Right cardiac atrium (tissue), 5 donors: ENCODE results near the gene TOMM40L. TPM values are rescaled to one million over a fixed set of nuclear protein-coding genes. Genes with fewer than 3 reads are reported as not detected.

Experiments
- ATAC-seq, 2 donors: fragments of 200-7000 bp; cut with Tn5 transposase; one replicate each; pipeline versions ENCODE4 v1.8.0 to v1.9.1; 2020; ENCODE audit warnings: moderate library complexity in 2 of 2, mild to moderate bottlenecking in 1 of 2
- DNase-seq, 3 donors: peaks; one replicate each; pipeline ENCODE4 v3.0.0-alpha.2; 2020
- H3K27ac ChIP-seq: one replicate; pipeline ENCODE4 v1.5.1; 2013; ENCODE audit warnings: mild to moderate bottlenecking, low read length, control low read depth, moderate library complexity
- H3K27me3 ChIP-seq: one replicate; pipeline ENCODE4 v1.6.1; 2013; ENCODE audit not compliant: control insufficient read depth, insufficient read depth
- H3K4me1 ChIP-seq: one replicate; pipeline ENCODE4 v1.6.1; 2013; ENCODE audit warnings: low read length; ENCODE audit not compliant: control insufficient read depth, insufficient read depth
- H3K4me3 ChIP-seq: one replicate; pipeline ENCODE4 v1.5.1; 2013; ENCODE audit warnings: low read length, control low read depth
- H3K9me3 ChIP-seq: one replicate; pipeline ENCODE4 v1.6.1; 2013; ENCODE audit warnings: low read length; ENCODE audit not compliant: control insufficient read depth
- WGBS: extraction: QIAGEN DNeasy Blood & Tissue Kit; methylation state at CpG from one replicate; pipeline ENCODE4 v1.1.7; 2013; 5-methylcytosine and 5-hydroxymethylcytosine counted together
- intact Hi-C, 4 donors: fragments of 100-400 bp; cut with DNase I; formaldehyde crosslinking; loops; one replicate each; pipeline versions ENCODE4 v1.11.0 to v1.14.0; 2022 to 2023
- polyA plus RNA-seq: library from polyadenylated mRNA; stranded (reverse); fragments of 200-250 nt; gene quantifications from one replicate; pipeline ENCODE4 v1.2.3, GENCODE V29; 2013
- total RNA-seq, 4 donors: library from RNA; stranded (reverse); fragmentation: NEBNext Ultra II Directional; extraction: Animal tissue kit (Norgen Biotek cat#: 25700); gene quantifications; one replicate each; pipeline ENCODE4 v1.2.1, GENCODE V29; 2021
- donor health status: healthy with polysubstance abuse.
- donor health status: DM: no; HTN: yes; CAD: no.
- donor health status: DM: no; HTN: no; CAD: no.
- donor health status: DM: no; HTN: yes; CAD: no; lungs with severe emphysema.
- donor health status: DM: yes; HTN: yes; CAD: no.

Gene TOMM40L
- total and polyA plus RNA-seq, 5 donors: 27.7 to 42.9 (median 31.9) TPM

DNA sequence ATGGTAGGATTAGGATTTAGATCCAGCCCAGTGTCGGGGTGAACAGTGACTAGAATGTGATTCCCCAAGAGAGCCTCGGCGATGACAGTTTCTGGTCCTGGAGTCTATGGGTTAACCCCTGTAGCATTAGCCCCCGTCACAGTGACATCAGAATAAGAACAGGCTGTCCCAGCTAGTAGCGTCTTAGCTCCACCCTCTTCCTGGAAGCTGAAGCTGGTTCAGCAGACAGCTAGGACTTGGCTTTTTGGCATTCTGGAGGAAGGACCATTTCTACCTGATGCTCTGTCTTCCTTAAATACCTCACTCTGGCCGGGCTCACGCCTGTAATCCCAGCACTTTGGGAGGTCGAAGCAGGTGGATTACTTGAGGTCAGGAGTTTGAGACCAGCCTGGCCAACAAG is 18.7 kb upstream of the TOMM40L start:
- WGBS: 48% methylated on average over 8 of the region's 8 CpGs
- no peaks in the 10 kb centered on the region for H3K9me3 ChIP-seq
- intact Hi-C loops: no loop called here

DNA sequence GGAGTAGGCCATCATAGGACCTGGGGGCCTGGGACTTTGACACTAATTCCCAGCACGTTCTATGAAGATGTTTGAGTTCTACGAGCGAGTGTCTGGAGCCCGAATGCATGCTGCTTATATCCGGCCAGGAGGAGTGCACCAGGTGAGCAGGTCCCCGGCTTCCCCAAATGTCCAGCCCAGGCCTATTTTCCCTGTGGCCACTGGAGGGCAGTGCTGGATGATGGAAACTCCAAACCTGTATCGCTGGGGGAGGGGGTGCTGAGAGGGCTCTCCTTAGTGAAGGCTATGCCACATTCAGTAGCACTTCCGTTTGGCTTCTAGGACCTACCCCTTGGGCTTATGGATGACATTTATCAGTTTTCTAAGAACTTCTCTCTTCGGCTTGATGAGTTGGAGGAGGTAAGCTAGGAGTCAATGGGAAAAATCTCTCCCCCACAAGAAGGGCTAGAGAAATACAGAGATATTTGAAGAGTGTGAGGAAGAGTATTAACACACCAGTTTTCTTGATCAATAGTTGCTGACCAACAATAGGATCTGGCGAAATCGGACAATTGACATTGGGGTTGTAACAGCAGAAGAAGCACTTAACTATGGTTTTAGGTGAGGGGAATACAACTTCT is 16.0 kb upstream of the TOMM40L start:
- Histone ChIP-seq H3K4me1 (peaks cover 6% of the 10 kb centered on the region), H3K9me3 (no peaks in the 10 kb centered on the region), H3K27me3 (no peaks in the 10 kb centered on the region), H3K4me3 (no peak overlapping the region), H3K27ac (no peak overlapping the region)
- intact Hi-C loops: no loop called here
- ATAC-seq: peak; percentile 51 to 54
- 33% methylated on average over 11 of the region's 11 CpGs for WGBS
- peak; percentile 83 to 90 (median 83) for DNase-seq

More for the DNA sequence above, 18.7 kb upstream of the TOMM40L start:
- ATAC-seq (peak; percentile 88 to 90), DNase-seq (peak; percentile 71 to 84 (median 84))
- Histone ChIP-seq H3K4me1 (peaks cover 13% of the 10 kb centered on the region), H3K27me3 (no peaks in the 10 kb centered on the region), H3K4me3 (no peak overlapping the region), H3K27ac (peak overlapping the region; percentile 87)

DNA sequence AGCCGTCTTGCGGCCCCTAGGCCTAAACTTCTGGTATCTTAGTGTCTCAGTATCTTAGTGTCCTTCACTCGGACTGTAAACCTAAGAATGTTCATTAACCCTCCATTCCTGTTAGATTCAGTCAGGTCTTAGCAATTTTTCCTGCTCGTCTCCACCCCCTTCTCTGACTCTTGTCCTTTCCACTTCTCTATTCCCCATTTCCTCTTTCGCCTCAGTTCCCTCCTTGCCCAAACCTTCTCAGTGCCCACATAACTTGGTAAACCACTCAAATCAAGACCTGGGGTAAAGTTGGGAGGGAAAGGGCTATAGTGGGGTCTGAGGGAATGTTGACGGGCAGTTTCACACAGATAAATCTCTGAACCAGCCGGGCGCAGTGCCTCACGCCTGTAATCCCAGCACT is 11.5 kb upstream of the TOMM40L start:
- H3K9me3 ChIP-seq: no peaks in the 10 kb centered on the region
- intact Hi-C loops: no loop called here
- 86% methylated on average over 9 of the region's 9 CpGs for WGBS
- H3K4me1 ChIP-seq: peaks cover 3% of the 10 kb centered on the region
- H3K4me3 ChIP-seq: no peak overlapping the region
- DNase-seq (peak in 1 of 3 donors; percentile 34), ATAC-seq (no peak)
- no peak overlapping the region for H3K27ac ChIP-seq
- no peaks in the 10 kb centered on the region for H3K27me3 ChIP-seq

DNA sequence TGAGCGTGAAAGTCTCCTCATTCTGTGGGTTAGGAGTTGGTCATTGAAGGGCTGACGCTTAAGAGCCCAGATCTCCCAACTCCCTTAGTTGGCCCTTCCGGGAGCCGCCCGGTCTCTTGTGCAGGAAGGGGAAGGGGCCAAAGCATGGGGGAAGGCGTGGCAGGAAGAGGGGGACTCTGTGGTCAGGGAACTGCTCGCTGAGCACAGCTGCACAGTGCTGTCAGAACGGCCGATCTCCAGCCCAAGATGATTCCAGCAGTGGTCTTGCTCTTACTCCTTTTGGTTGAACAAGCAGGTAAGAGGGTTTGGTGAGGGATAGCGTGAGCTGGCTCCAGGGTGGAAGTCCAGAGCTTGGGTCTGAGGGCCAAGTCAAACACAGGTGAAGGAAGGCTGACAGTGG is 10.8 kb upstream of the TOMM40L start, which contains the start of gene FCER1G:
Gene FCER1G, plus strand, starts transcription at position 220 of the 400 bp plus-strand sequence. Its CDS starts 27 bp downstream, at position 247.
- H3K9me3 ChIP-seq: no peaks in the 10 kb centered on the region
- ATAC-seq (peak; percentile 41 to 59), DNase-seq (peak; percentile 63 to 85 (median 78))
- intact Hi-C loops: no loop called here
- H3K27ac ChIP-seq: peak within 1 kb of the TSS; percentile 82
- no peaks in the 10 kb centered on the region for H3K27me3 ChIP-seq
- peaks cover 3% of the 10 kb centered on the region for H3K4me1 ChIP-seq
- peak within 1 kb of the TSS; percentile 4 for H3K4me3 ChIP-seq
- WGBS: 64% methylated on average over 10 of the region's 10 CpGs

DNA sequence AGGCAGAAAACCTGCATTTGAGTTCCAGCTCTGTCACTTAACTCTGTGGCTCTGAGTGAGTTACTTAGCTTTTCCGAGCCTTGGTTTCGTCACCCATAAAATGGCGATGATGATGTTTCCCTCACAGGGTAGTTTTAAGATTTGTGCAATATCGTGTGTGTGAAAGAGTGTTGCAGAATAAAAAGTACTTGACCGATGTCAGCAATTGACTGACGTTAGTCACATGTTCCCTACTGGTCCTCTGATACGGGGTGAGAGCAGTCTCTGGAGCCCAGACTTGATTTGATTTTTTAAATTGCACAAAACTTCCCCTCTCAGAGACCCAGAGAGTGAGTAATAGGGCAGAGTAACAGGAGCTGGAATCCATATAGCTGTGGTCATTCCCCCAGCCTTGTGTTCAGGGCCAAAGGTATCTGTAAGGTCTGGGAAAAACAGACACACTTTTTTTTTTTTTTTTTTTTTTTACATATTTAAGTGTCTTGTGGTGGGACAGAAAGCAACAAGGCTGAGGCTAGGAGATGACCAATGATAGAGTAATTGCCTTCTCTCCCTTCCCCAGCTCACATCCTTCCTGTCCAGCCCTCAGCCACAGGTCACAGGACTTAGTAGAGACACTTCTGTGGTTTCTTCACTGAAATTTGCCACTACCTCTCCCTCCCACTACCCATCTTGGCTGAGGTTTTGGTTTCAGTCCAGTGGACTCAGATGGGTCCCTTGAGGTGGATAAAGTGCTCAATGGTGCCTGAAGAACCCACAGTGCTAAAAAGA is 8.7 kb upstream of the TOMM40L start:
- Histone ChIP-seq H3K4me1 (peaks cover 3% of the 10 kb centered on the region), H3K9me3 (no peaks in the 10 kb centered on the region), H3K27ac (peak overlapping the region; percentile 97), H3K27me3 (no peaks in the 10 kb centered on the region), H3K4me3 (peak overlapping the region; percentile 33)
- intact Hi-C loops: no loop called here
- 25% methylated on average over 7 of the region's 7 CpGs for WGBS
- peak in 2 of 3 donors; percentile 40 to 41 for DNase-seq
- ATAC-seq: peak; percentile 70 to 86

DNA sequence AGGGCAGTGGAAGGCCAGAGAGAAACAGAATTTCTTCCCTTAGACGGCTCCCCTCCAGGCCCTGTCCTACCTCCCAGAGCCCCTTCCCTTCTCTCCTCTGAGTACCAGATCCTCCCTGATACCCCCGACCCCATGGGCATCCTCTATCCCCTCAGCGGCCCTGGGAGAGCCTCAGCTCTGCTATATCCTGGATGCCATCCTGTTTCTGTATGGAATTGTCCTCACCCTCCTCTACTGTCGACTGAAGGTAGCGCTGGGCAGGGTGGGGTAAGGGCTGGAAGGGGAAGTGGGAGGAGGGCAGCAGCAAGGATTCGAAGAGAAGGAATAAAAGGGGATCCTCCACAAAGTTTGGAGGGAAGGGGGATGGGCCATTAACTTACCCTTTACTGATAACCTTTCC is 8.0 kb upstream of the TOMM40L start:
- DNase-seq: peak in 2 of 3 donors; percentile 10 to 44
- Histone ChIP-seq H3K4me1 (peaks cover 3% of the 10 kb centered on the region), H3K9me3 (no peaks in the 10 kb centered on the region), H3K4me3 (no peak overlapping the region), H3K27ac (peak overlapping the region; percentile 76), H3K27me3 (no peaks in the 10 kb centered on the region)
- WGBS: 68% methylated on average over 6 of the region's 6 CpGs
- ATAC-seq: peak in 1 of 2 donors; percentile 4
- intact Hi-C loops: no loop called here

DNA sequence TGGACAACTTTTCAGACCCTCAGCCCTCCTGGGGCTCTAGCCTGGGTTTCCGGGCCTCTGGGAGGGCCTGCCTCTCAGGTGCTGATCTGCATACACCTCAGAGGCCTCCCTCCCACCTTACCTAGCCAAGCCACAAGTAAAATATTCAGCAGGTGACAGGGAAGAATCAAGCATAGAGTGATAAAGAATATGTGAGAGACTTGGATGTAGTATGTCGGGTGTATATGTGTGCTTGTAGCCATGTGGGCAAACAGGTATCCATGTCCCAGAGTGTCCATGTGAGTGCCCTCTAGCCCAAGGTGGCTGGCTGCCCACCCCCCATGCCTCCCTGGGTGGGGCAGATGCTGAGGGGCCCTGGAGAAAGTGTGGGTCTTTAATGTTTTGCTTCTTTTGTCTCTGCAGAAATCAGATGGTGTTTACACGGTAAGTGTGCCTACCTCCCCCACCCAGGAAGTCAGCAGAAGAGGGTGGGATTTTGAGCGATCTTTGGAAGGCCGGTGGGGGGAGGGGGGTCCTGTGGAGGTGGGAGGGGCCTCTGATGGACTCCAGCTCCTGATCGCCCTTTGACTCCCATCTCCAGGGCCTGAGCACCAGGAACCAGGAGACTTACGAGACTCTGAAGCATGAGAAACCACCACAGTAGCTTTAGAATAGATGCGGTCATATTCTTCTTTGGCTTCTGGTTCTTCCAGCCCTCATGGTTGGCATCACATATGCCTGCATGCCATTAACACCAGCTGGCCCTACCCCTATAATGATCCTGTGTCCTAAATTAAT is 7.4 kb upstream of the TOMM40L start:
- H3K27me3 ChIP-seq: no peaks in the 10 kb centered on the region
- H3K27ac ChIP-seq: no peak overlapping the region
- intact Hi-C loops: no loop called here
- 72% methylated on average over 8 of the region's 8 CpGs for WGBS
- DNase-seq (peak in 2 of 3 donors; percentile 50), ATAC-seq (no peak)
- H3K4me1 ChIP-seq: peaks cover 3% of the 10 kb centered on the region
- no peak overlapping the region for H3K4me3 ChIP-seq
- no peaks in the 10 kb centered on the region for H3K9me3 ChIP-seq

DNA sequence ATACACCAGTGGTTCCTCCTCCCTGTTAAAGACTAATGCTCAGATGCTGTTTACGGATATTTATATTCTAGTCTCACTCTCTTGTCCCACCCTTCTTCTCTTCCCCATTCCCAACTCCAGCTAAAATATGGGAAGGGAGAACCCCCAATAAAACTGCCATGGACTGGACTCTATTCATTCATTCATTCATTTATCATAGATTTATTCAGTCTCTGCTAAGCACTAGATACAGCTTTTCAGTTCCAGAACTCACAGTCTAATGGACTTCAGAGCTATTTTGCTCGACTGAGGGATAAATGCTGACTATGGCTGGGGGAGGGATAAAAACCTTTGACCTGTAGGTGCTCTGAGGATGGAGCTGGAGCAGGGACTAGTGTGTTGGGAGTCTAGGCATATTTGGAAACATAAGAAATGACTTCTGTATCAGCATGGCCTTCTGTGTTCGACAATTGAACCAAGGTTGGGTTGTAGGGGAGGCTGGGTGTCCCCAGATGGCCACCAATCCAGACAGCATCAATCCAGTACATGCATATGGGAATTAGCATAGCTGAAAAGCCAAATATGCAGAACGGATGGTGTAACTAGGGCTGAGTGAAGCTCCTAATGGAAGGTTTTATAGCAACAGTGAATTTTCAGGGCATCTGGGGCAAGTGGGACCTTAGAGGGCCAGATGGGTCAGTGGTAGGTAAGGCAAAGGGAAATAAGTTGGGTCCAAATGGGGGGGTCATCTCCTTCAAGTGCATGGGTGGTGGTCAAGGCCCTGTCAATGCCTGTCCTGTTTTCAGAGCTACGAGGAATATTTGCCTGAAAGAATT is 6.6 kb upstream of the TOMM40L start:
- intact Hi-C loops: no loop called here
- no peak overlapping the region for H3K27ac ChIP-seq
- no peak for DNase-seq
- H3K4me3 ChIP-seq: no peak overlapping the region
- H3K9me3 ChIP-seq: no peaks in the 10 kb centered on the region
- no peak for ATAC-seq
- H3K27me3 ChIP-seq: no peaks in the 10 kb centered on the region
- H3K4me1 ChIP-seq: peaks cover 3% of the 10 kb centered on the region
- WGBS: 91% methylated on average over 5 of the region's 5 CpGs

DNA sequence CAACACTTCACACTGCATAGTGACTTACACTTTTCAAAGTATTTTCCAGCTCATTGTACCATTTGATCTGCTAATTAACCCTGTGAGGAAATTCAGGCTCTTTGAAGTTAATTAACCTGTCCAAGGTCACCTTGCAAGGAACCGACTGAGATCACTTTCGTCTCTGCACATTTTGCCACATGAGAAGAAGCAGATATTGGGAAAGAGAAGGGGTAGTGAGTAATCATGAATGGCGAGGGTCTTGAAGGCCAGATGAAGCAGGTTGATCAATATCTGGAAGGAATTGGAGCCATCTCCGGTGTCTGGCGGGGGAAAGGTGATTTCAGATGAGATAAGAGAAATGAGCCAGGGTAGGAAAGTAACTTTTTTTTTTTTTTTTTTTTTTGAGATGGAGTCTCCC is 5.9 kb upstream of the TOMM40L start:
- DNase-seq (no peak), ATAC-seq (no peak)
- Histone ChIP-seq H3K27ac (no peak overlapping the region), H3K4me1 (peaks cover 3% of the 10 kb centered on the region), H3K27me3 (no peaks in the 10 kb centered on the region), H3K4me3 (no peak overlapping the region), H3K9me3 (no peaks in the 10 kb centered on the region)
- intact Hi-C loops: no loop called here
- WGBS: 87% methylated on average over 5 of the region's 5 CpGs

DNA sequence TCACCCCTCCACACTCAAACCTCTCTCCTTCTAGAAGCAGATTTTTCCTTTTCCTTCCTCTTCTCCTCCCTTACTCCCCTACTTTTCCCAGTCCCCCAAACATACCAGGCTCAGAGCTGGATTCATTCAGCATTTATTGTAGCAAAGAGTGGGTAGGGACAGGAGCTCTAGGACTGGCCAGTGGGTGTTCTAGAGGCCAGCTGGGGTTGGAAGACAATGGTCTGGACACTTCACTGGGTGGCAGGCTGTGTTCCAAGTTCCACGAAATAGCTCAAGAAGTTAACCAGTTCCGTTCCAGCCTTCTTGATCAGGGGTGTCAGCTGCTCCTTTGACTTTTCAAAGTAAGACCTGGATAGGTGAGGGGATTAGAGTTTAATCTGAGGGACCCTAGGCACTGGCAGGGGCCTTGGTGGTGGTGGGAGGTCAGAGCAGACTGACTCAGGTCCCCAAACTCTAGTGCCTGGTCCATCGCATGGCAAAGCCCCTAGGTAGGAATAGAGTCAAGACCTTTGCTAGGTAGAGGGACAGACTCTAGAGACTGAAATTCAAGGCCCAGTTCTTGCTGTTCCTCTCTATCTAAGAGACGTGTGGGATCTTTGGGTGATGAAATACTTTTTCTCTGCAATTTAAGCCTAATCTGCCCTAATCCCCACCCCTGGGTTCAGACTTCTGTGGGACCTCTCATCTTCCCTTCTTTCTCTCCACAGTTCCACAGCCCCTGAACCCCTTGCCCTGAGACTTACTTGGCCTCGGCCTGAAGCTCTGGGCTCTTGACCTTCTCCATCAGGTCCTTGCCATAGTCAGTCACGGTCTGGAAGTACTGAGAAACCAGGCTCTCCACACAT is 3.5 kb upstream of the TOMM40L start:
- DNase-seq: peak in 1 of 3 donors; percentile 22
- no peak overlapping the region for H3K27ac ChIP-seq
- H3K4me3 ChIP-seq: no peak overlapping the region
- H3K27me3 ChIP-seq: no peaks in the 10 kb centered on the region
- intact Hi-C loops: no loop called here
- no peak for ATAC-seq
- 67% methylated on average over 6 of the region's 6 CpGs for WGBS
- H3K9me3 ChIP-seq: no peaks in the 10 kb centered on the region
- H3K4me1 ChIP-seq: peaks cover 6% of the 10 kb centered on the region
